ENCODE results near the gene TNFSF4.

TNFSF4 gene

GRCh38 chr1:173212952-173213491 is 5.9 kb upstream of the TNFSF4 start:
- FAIRE-seq, result no peak
- DNase-seq (ENCODE audit: insufficient read length, low spot score), result no peak

- FAIRE-seq, result no peak
- no peak for DNase-seq (ENCODE audit: insufficient read length, low spot score)
Observed at GRCh38 chr1:173210716-173211231, 3.6 kb upstream of the TNFSF4 start.

GRCh38 chr1:173210283-173210682 is 3.2 kb upstream of the TNFSF4 start:
- FAIRE-seq (no peak), DNase-seq (ENCODE audit: insufficient read length, low spot score) (no peak)

GRCh38 chr1:173208868-173209267 is 1.7 kb upstream of the TNFSF4 start:
- FAIRE-seq, result no peak
- no peak for DNase-seq (ENCODE audit: insufficient read length, low spot score)

GRCh38 chr1:173208146-173208545 is 1.0 kb upstream of the TNFSF4 start:
- no peak for FAIRE-seq

GRCh38 chr1:173205146-173206051 is 1.7 kb downstream of the TNFSF4 start:
- FAIRE-seq (no peak), DNase-seq (ENCODE audit: insufficient read length, low spot score) (no peak)

More at GRCh38 chr1:173208146-173208545, 1.0 kb upstream of the TNFSF4 start:
- DNase-seq (ENCODE audit: insufficient read length, low spot score), result no peak

GRCh38 chr1:173204693-173205092 is 2.4 kb downstream of the TNFSF4 start:
- FAIRE-seq, result no peak
- no peak for DNase-seq (ENCODE audit: insufficient read length, low spot score)

- peak; percentile 65 for FAIRE-seq
- peak; percentile 38 for DNase-seq (ENCODE audit: insufficient read length, low spot score)
Observed at GRCh38 chr1:173202424-173203145, 4.5 kb downstream of the TNFSF4 start.

- no peak for DNase-seq (ENCODE audit: insufficient read length, low spot score)
- no peak for FAIRE-seq
Observed at GRCh38 chr1:173201969-173202368, 5.2 kb downstream of the TNFSF4 start.

- DNase-seq (ENCODE audit: insufficient read length, low spot score) (no peak), FAIRE-seq (no peak)
Observed at GRCh38 chr1:173195596-173196088, 11.5 kb downstream of the TNFSF4 start.

GRCh38 chr1:173193639-173194038 is 13.5 kb downstream of the TNFSF4 start:
- no peak for DNase-seq (ENCODE audit: insufficient read length, low spot score)
- no peak for FAIRE-seq

- no peak for FAIRE-seq
Observed at GRCh38 chr1:173191011-173191705, 16.0 kb downstream of the TNFSF4 start.

GRCh38 chr1:173190101-173190936 is 16.8 kb downstream of the TNFSF4 start:
- DNase-seq (ENCODE audit: insufficient read length, low spot score) (peak; percentile 56), FAIRE-seq (peak; percentile 20)

More at GRCh38 chr1:173191011-173191705, 16.0 kb downstream of the TNFSF4 start:
- DNase-seq (ENCODE audit: insufficient read length, low spot score), result no peak

- no peak for DNase-seq (ENCODE audit: insufficient read length, low spot score)
- FAIRE-seq, result no peak
Observed at GRCh38 chr1:173187671-173188237, 19.4 kb downstream of the TNFSF4 start.

GRCh38 chr1:173181791-173182190 is 25.3 kb downstream of the TNFSF4 start:
- DNase-seq (ENCODE audit: insufficient read length, low spot score), result no peak
- no peak for FAIRE-seq

GRCh38 chr1:173176246-173176645 is 30.9 kb downstream of the TNFSF4 start:
- FAIRE-seq (no peak), DNase-seq (ENCODE audit: insufficient read length, low spot score) (no peak)

GRCh38 chr1:173175514-173176145 is 31.5 kb downstream of the TNFSF4 start:
- FAIRE-seq (no peak), DNase-seq (ENCODE audit: insufficient read length, low spot score) (peak; percentile 12)

- DNase-seq (ENCODE audit: insufficient read length, low spot score), result no peak
- FAIRE-seq, result no peak
Observed at GRCh38 chr1:173173388-173173787, 33.7 kb downstream of the TNFSF4 start.

- no peak for DNase-seq (ENCODE audit: insufficient read length, low spot score)
Observed at GRCh38 chr1:173171152-173171551, 36.0 kb downstream of the TNFSF4 start.

More at GRCh38 chr1:173171152-173171551, 36.0 kb downstream of the TNFSF4 start:
- no peak for FAIRE-seq
